ENCODE results near the gene AOAH.

GRCh38 chr7:36567699-36568451, 156.4 kb downstream of the AOAH start:
- TF ChIP-seq ZNF436 (CRISPR knock-in tag; IDR thresholded peaks at IDR 0.05) (no peak), HES1 (IDR thresholded peaks at IDR 0.05; ENCODE audit: low read depth) (no peak), ZBTB8A (IDR thresholded peaks at IDR 0.05; ENCODE audit: partially characterized antibody) (no peak), PML (IDR thresholded peaks at IDR 0.05; ENCODE audit: low read length) (no peak), MTA3 (IDR thresholded peaks at IDR 0.05; ENCODE audit: borderline replicate concordance) (no peak), TFE3 (CRISPR knock-in tag; IDR thresholded peaks at IDR 0.05) (no peak), CREB1 (IDR thresholded peaks at IDR 0.05) (no peak), CREB1 (CRISPR knock-in tag; IDR thresholded peaks at IDR 0.05) (no peak), MECOM (CRISPR knock-in tag; IDR thresholded peaks at IDR 0.05) (no peak), ZSCAN29 (IDR thresholded peaks at IDR 0.05) (no peak), FOXO4 (CRISPR knock-in tag; IDR thresholded peaks at IDR 0.05) (no peak), ZNF263 (CRISPR knock-in tag; IDR thresholded peaks at IDR 0.05; ENCODE audit: borderline replicate concordance) (no peak), CTCF (IDR thresholded peaks at IDR 0.05 in 2 of 3, conservative IDR thresholded peaks at IDR 0.05 in 1 of 3; ENCODE audit: insufficient read depth in 2 of 3, low read depth in 1 of 3, low read length in 3 of 3) (no peak), JUNB (CRISPR knock-in tag; conservative IDR thresholded peaks at IDR 0.05) (no peak), ZNF23 (CRISPR knock-in tag; IDR thresholded peaks at IDR 0.05) (no peak)
